HCT116 (cell line): ENCODE results near the gene RUNX2. TPM values are rescaled to one million over a fixed set of nuclear protein-coding genes. Genes with fewer than 3 reads are reported as not detected.

Experiments
- ATAC-seq: fragments of 200-7000 bp; cut with Tn5 transposase; 2 replicates; pipeline ENCODE4 v1.9.1; 2020; ENCODE audit warnings: mild to moderate bottlenecking, moderate library complexity
- BruUV-seq: library from RNA; stranded (reverse); fragments of 400-500 nt; replicated peaks from 2 replicates; lab custom pipeline; 2021; lab: Mats Ljungman, UMichigan
- CTCF ChIA-PET: fragments of 300-600 bp; sonication (Branson Sonifier 250); formaldehyde crosslinking; loops from one replicate; lab custom pipeline; 2021; ENCODE audit warnings: antibody characterized with exemption; lab: Charles Lee
- POLR2A ChIA-PET: fragments of 300-600, 350-600 bp; sonication (Branson Sonifier 250); formaldehyde crosslinking; loops from one replicate; lab custom pipeline; 2021; ENCODE audit warnings: antibody characterized with exemption; lab: Charles Lee
- RAD21 ChIA-PET, 2 experiments: fragments of 300-600 bp; sonication (Branson Sonifier 250); formaldehyde crosslinking; loops; one replicate each; lab custom pipeline; 2023; ENCODE audit warnings: low total read pairs in 2 of 2; ENCODE audit not compliant: uncharacterized antibody in 2 of 2, unreplicated experiment in 2 of 2, low non-redundant PET in 1 of 2; lab: Charles Lee
- DNase-seq: peaks from one replicate; pipeline ENCODE4 v3.0.0-alpha.2; 2010; ENCODE audit warnings: low read depth, low spot score
- H2AFZ ChIP-seq: fragments of 200-600 bp; shearing (Covaris generic), sonication (generic); 2 replicates; pipeline ENCODE4 v1.6.1; 2017; ENCODE audit warnings: low read depth, mixed run types, mixed read lengths, antibody characterized with exemption, low read length; ENCODE audit not compliant: poor library complexity, severe bottlenecking
- H3K27ac ChIP-seq: 2 replicates; pipeline ENCODE4 v1.5.1; 2012; ENCODE audit warnings: low read depth, low read length
- H3K27me3 ChIP-seq: fragments of 200-600 bp; sonication (generic); 2 replicates; pipeline ENCODE4 v1.6.1; 2016; ENCODE audit warnings: mixed run types, low read length, mixed read lengths; ENCODE audit not compliant: insufficient read depth
- H3K36me3 ChIP-seq, 2 experiments: fragments of 200-500 bp in 1 of 2; fragments of 200-600 bp in 1 of 2; sonication (Bioruptor generic) in 1 of 2; sonication (generic) in 1 of 2; 2 replicates each; pipeline versions ENCODE4 v1.5.1 to v1.6.1; 2014 to 2016; ENCODE audit warnings: low read length in 2 of 2, inconsistent platforms in 1 of 2, mixed read lengths in 1 of 2, mixed run types in 1 of 2; ENCODE audit not compliant: insufficient read depth in 2 of 2, control insufficient read depth in 1 of 2
- H3K4me1 ChIP-seq, 2 experiments: fragments of 200-600 bp in 1 of 2; sonication (generic) in 1 of 2; 2 replicates each; pipeline versions ENCODE4 v1.5.1 to v1.6.1; 2012 to 2017; ENCODE audit warnings: low read length in 2 of 2, inconsistent platforms in 1 of 2, mild to moderate bottlenecking in 1 of 2, mixed read lengths in 1 of 2, mixed run types in 1 of 2, moderate library complexity in 1 of 2; ENCODE audit not compliant: insufficient read depth in 2 of 2, control insufficient read depth in 1 of 2
- H3K4me2 ChIP-seq: fragments of 200-600 bp; sonication (generic); 2 replicates; pipeline ENCODE4 v1.6.1; 2017; ENCODE audit warnings: mixed run types, low read length, mixed read lengths
- H3K4me3 ChIP-seq, 2 experiments: fragments of 200-600 bp in 1 of 2; sonication (generic) in 1 of 2; replicated peaks in 1 of 2; 2 replicates each; pipeline ENCODE4 v1.5.1; 2011 to 2016; ENCODE audit warnings: low read length in 2 of 2, control low read depth in 1 of 2, low read depth in 1 of 2, mild to moderate bottlenecking in 1 of 2, mixed read lengths in 1 of 2, mixed run types in 1 of 2
- H3K79me2 ChIP-seq: fragments of 200-600 bp; sonication (generic); 2 replicates; pipeline ENCODE4 v1.6.1; 2017; ENCODE audit warnings: mild to moderate bottlenecking, mixed run types, low read length, moderate library complexity, mixed read lengths; ENCODE audit not compliant: insufficient read depth
- H3K9ac ChIP-seq: fragments of 200-600 bp; sonication (generic); 2 replicates; pipeline ENCODE4 v1.6.1; 2016; ENCODE audit warnings: low read length, mixed read lengths
- H3K9me2 ChIP-seq: fragments of 200-600 bp; sonication (generic), shearing (Covaris generic); 2 replicates; pipeline ENCODE4 v1.6.1; 2017; ENCODE audit warnings: mixed run types, mild to moderate bottlenecking, moderate library complexity; ENCODE audit not compliant: insufficient read depth
- H3K9me3 ChIP-seq, 2 experiments: fragments of 200-500 bp in 1 of 2; fragments of 200-600 bp in 1 of 2; sonication (Bioruptor generic) in 1 of 2; sonication (generic) in 1 of 2; 2 replicates each; pipeline ENCODE4 v1.6.1; 2014 to 2017; ENCODE audit warnings: low read length in 2 of 2, mixed read lengths in 2 of 2, inconsistent platforms in 1 of 2, low read depth in 1 of 2, mild to moderate bottlenecking in 1 of 2, mixed run types in 1 of 2, moderate library complexity in 1 of 2; ENCODE audit not compliant: control insufficient read depth in 1 of 2, insufficient read depth in 1 of 2
- H4K20me1 ChIP-seq: fragments of 200-600 bp; sonication (generic), shearing (Covaris generic); 2 replicates; pipeline ENCODE4 v1.6.1; 2017; ENCODE audit warnings: mixed run types, mild to moderate bottlenecking, moderate library complexity; ENCODE audit not compliant: insufficient read depth
- EZH2phosphoT487 ChIP-seq: fragments of 200-600 bp; IDR thresholded peaks from 2 replicates; pipeline ENCODE4 v1.6.1; 2018; ENCODE audit warnings: antibody characterized with exemption, borderline replicate concordance
- FOSL1 ChIP-seq: IDR thresholded peaks from 2 replicates; pipeline ENCODE4 v1.6.1; 2012; ENCODE audit warnings: low read depth
- RAD21 ChIP-seq: IDR thresholded peaks from 2 replicates; pipeline ENCODE4 v1.6.1; 2012; ENCODE audit warnings: low read depth, mild to moderate bottlenecking
- SRF ChIP-seq: IDR thresholded peaks from 2 replicates; pipeline ENCODE4 v1.6.1; 2012; ENCODE audit warnings: low read depth
- ZBTB33 ChIP-seq: IDR thresholded peaks from 2 replicates; pipeline ENCODE4 v1.6.1; 2011; ENCODE audit warnings: mild to moderate bottlenecking, low read length, moderate library complexity; ENCODE audit not compliant: insufficient replicate concordance; ENCODE audit errors: extremely low read depth
- ZFX ChIP-seq: fragments of 450-650 bp; IDR thresholded peaks from 2 replicates; pipeline ENCODE4 v1.6.1; 2017
- intact Hi-C: fragments of 100-400 bp; cut with micrococcal nuclease; formaldehyde crosslinking; loops from 2 replicates; pipeline ENCODE4 v1.10.0; 2022
- total RNA-seq: library from RNA; stranded (reverse); gene quantifications from one replicate; pipeline ENCODE4 v1.2.1, GENCODE V29; 2021; ENCODE audit not compliant: unreplicated experiment

Gene RUNX2
- total RNA-seq, 1 experiment from 2014 or later: 1.1 TPM

- TF ChIP-seq ZBTB33 (no peak), SRF (no peak), FOSL1 (no peak)
- TF ChIP-seq, all 23 proteins: peak for 0
Observed at GRCh38 chr6:45684476-45684875, 356.3 kb downstream of the RUNX2 start (continued).

- Histone ChIP-seq H3K4me3 (no peak overlapping the region), H3K4me2 (no peak overlapping the region), H3K4me1 (no peaks in the 10 kb centered on the region), H4K20me1 (no peaks in the 10 kb centered on the region), H3K9ac (no peak overlapping the region), H3K9me3 (no peaks in the 10 kb centered on the region; a peak in 2 of 4 replicates), H3K27ac (no peak overlapping the region), H3K27me3 (no peaks in the 10 kb centered on the region), H2AFZ (no peak overlapping the region), H3K79me2 (no peaks in the 10 kb centered on the region), H3K9me2 (no peaks in the 10 kb centered on the region), H3K36me3 (no peaks in the 10 kb centered on the region)
- intact Hi-C loops: no loop called here
- ChIA-PET CTCF (no interaction called here), POLR2A (no interaction called here), RAD21 (no interaction called here)
- TF ChIP-seq EZH2phosphoT487 (no peak), RAD21 (no peak), ZFX (no peak)
- DNase-seq (no peak), ATAC-seq (no peak)
- no TSS peak for BruUV-seq
Observed at GRCh38 chr6:45685076-45685475, 356.9 kb downstream of the RUNX2 start.
